GM18520 (cell line): ENCODE data around the gene NEDD9.

Experiments used
- ATAC-seq: cut with Tn5 transposase; IDR thresholded peaks from one replicate; pipeline ENCODE4 v1.9.1; 2021; ENCODE audit not compliant: unreplicated experiment

The NEDD9 gene

DNA sequence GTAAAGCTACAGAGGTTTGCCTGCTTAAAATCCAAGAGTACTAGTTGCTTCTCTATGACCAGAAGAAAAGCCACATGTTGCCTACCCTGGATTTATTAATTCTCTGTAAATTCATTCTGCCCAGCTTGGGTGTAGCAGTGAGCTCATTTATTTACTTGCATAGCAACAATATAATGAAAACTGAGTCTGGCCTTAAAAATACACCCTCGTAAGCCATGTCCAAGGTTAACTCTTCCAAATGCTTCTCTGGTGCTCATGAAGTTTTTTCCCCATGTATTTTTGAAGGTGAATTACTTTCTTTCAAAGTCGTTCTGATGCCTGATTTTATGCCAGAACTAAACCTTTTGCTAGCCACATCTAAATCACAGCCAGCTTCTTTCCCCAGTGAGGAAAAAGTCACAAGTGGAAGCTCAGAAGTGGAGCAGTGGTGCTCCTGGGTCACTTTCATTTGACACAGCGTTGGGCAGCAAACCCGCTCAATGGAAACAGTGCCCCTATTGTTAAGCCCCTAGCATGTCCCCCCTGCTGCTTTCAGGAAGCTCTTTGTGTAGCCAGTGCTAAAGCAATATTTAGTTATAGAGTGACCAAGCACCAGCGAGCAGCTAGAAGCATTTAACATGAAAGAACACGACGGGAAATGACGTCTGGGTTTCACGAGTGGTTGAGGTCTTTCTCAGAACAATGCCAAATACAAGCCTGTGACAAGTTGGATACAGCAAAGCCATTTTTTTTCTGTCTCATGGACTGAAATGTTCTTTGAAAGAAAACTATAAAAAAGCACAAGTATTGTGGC is 29.8 kb downstream of the NEDD9 start:
- ATAC-seq: no peak

DNA sequence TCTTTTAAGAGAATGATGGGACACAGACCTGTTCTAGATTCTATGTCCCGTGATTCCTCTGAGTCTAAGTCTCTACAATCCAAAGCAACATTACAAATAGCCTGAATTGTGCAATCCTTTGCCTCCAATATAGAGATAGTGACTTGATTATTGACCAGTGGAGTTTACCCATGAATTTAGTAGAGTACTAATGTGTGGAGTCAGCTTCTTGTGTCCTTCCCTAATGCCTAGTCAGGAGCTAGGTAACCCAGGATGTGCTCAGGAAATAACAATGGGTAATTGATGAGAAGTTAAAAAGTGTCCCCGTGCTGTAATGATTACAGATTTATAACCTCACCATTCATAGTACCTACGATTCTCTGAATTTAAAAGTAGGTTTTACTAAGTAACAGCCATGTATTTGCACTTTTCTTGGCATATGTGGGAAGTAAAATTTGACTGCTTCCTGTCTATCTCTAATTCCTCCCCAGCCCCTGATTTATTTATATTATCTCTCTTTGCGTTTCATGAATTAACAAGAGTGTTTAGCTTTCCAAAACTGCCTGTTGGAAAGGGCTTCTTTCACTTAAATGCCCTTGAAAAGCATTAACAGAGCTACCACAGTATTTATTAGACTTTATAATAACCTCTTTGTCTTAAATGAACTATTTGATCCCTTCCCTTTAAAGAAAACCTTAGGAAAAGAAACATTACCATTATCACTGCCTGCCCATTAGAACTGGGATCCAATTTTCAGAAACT is 30.5 kb downstream of the NEDD9 start:
- no peak for ATAC-seq

DNA sequence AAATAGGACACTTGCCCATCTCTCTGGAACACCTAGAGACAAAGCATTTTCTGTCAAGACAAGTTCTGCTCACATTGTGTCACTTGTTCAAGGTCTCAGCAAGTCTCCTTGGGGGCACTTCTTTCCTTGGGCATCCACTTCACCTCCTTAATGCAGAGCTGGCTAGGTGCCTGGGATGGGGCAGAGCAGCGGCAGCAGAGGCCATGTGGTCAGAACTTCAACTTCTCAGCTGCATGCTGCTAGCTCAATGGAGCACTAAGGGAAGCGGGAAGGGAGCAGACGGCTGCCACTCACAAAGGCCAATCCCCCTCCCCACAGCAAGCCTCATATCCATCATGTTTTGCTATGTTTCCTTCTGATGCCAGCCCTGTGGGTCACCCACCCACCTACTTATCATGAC is 31.5 kb downstream of the NEDD9 start:
- no peak for ATAC-seq

DNA sequence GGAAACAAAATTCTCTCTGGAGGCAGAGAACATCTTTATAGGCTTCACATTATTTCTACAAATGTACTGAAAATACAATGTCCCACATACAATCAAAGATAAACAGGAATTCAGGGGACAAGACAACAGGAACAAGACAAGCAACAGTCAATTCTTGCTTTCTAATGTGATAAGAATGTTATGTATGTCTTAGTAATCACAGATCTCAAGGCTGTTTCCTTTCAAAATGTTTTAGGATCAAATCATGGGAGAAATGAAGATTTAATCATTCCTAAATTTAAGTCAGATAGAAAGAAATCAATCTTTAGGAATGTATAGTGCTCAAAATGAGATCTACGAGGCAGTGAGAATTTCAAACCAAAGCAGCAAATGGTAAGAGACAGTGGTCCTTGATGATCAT is 32.1 kb downstream of the NEDD9 start:
- no peak for ATAC-seq

DNA sequence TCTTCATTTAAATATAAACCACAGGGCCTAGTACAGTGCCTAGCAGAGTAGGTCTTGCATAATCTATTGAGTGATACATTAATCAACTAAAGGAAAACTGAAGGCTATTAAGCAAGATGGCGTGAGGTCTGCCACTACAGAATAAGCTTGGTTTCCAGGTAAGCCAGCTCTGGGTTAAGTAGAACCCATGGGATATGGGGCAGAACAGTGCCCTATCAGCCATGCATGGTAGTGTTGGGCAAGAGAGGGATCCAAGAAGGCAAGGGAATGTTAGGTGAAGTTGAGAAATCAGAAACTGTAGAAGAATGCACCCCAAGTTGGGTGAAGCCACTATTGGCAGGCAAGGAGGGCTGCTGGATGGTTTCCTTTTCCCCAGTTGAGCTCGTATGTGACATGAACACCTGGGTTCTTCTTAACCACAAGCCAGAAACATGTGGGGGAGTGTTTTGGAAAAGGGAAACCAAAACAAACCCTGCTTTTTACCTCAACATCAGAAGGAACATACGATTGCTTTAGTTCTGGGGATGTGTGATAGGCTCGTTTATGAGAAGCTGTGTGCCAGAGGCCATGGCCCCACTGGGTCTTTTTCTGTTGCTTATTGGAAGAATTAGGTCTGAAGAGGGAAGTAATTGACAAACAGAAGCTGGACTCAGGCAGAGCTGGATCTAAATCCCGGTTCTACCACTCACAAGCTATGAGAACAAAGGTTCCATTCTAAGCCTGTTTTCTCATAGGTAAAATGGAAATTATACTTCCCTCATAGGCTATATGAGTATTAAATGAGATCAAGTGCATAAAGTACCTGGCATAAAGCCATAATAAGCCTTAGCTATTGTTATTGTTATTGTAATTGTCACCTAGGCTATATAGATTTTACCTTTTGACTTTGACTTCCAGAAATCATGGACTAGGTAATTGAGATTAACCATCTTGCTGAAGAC is 33.5 kb downstream of the NEDD9 start:
- no peak for ATAC-seq

DNA sequence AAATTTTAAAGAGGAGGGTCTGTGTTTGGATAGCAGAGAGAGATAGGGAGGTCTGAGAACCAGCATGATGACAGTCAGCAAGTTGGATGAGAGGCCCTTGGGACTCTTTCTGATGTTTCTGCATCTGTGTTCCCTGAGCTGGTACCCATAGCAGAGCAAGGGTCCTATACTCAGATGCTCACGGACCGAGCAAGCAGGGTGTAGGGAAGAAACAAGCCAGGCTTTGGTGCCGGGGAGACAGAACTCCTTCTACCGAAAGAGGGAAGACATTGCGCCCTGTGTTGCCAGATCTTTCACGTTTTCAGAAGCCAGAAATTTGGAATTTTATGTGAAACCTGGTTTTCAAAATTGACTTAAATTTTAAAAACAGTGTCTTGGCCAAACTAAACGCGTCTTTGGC is 34.6 kb downstream of the NEDD9 start:
- ATAC-seq: no peak

DNA sequence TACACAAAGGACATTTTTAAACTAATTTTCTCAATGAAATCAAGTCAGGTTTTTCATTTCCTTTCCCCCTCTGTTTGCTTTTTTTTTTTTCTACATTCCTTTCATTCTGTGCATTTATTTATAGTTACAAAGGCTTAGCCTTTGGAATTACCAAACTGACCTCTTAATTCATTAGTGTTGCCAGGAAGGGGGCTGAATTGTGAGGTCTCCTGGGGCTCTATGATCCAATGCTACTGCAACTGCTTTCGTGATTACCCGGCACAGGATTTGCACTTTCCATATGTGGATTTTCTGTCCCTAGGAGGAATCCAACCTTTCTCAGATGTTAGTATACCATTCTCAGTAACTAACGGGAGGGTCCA is 35.3 kb downstream of the NEDD9 start:
- ATAC-seq: no peak

DNA sequence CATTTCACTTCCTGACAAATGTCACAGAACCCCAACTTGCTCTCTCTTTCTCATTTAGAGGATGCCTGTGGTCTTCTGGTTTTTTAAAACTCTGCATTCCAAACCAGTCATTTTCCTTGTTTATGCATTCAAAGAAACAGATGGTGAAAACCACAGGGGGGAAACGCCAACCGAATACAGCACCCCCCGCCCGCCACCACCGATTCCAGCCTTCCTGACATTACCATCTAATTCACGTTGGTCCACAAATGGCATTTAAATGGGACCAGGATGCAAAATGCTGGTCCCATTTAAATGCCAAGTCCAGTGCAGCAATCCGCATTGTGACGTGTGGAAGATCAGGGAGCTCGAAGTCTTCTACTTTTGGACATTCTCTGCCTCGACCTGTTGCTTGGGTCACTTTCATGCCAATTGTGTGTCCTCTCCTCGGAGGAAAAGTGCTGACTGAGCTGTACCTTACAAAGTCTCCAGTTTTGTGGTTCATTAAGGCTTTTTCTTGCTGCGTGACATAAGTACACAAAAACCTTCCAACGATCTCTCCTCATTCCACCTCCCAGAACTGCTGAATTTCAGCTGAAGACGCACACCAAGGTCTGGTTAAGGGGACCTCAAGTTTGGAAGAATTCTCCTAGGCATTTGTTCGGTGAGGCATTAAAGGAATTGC is 35.8 kb downstream of the NEDD9 start:
- no peak for ATAC-seq

DNA sequence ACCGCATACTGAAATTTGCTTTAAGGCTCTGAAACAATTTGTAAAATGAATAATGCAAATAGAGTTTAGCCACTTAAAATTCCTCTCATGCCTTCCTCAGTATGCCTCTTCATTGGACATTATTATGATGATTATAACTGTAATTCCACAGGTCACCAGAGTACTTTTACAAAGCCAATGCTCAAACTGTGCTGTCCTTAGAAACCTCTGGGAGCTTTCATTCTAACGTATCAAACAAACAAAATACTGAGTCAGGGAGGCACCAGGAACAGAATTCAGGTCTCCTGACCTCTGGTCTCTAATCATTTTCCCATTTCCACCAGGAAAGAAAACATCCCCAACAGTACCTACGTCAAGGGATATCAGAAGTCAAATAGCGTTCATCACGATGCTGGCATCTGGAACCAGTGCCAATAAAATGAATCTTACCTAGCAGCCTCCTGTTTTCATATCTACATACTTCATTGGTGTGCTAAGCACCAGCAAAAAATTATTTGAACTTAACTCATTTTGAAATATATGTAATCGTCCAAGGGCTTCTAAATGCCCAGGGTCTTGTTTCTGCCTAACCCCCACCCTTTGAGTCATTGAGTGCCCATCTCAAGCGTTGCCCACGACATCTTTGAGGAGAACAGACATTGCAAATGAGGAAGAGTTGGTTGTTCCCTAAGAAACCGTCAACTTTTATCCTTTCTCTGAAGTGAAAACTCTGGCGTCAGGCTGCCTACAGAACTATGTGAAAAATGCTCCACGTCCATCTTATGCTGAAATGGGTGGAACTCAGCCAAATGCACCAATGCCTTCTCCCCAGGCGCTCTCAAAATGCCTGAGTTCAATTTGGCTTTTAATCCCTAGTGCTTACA is 37.9 kb downstream of the NEDD9 start:
- ATAC-seq: no peak

DNA sequence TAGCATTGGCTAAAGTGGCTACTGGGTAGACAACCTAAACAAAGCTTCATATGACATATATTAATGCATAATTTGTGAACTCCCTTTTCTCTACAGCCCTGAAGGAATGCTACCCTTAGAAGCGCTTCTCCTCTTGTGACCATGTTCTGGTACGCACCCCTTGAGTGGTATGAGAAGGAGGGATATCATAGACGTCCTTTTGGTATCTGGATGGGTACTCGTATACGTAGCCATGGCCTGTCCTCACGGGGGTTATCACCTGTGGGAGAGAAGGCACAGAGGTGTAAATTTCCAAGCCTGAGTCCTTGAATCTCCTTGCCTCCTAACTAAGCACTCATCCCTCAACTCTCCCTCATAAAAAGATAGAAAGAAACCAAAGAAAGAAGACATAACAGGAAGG is 39.0 kb downstream of the NEDD9 start:
- no peak for ATAC-seq

DNA sequence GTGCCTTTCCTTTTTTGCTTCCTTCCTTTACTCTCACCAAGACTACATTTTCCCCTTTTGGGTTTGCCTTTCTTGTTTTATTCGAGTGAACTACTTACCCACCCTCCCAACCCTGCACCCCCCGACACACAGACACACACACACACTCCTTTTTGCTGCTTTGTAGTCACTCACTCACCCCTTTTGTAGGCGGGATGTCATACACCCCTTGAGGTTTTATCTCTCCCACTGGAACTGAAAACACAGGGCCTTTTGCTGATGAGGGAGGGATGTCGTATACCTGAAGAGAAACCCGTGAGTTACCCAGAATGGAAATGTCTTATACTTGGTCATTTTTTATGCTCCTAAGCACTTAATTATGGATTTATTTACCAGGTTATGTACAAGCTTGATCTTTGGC is 40.3 kb downstream of the NEDD9 start:
- ATAC-seq: no peak

DNA sequence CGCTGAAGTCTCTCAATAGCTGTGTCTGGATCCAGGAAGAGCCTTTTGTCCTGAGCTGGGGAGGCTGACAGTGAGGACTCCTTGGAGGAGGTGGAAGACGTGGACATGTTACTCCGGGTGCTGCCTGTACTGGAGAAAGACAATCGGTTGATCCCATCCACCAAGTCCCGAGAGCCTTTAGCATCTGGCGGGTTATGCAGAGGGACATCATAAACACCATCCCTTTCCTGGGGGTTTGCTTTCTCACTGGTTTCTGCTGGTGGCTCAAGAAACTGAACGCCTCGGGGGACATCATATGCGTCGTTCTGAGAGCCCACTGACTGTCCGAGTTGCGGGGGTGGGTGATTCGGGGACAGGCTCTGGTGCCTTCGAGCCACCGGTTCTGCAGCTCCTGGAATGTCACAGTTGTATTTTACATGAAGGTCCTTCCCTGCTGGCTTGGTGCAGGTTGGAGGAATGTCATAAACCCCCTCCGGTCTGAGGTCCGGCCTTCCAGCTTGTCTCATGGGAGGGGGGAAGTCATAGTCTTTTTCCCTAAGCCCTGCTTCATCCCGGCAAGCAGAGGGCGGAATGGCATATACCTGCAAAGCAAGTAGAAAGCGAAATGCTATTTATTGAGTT is 41.7 kb downstream of the NEDD9 start:
- ATAC-seq: no peak

DNA sequence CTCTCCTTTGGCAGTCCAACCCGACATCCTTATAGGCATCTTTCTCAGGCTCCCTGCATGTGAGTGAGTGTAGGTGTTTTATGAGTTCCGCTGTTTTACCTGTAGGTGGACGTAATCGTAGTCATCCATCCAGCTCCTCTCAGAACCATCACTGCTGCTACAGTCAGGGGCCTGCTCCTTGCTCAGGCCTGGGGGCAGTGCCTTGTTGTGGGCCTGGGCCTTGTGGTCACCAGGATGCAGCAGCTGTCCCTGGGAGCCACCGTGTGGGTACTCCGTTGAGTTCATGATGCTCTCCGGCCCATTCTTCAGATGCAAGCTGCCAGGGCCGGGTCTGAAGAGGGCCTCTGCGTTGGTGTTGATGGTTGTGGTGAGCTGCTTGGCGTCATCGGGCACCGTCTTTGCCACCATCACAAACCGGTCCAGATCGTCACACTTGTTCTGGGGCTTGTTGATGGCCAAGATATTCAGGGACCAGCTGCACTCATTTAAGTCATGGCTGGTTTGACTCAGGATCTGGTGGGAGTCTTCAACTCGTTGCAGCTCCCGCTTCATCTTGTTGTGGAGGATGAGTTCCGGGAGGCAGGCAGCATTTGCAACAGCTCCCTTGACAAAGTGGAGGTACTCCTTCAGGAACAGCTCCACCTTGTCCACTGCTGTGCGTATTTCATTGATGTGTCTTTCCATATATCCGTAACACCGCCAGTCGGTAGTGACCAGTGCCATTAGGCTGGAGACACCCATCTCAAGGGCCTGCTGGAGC is 42.4 kb downstream of the NEDD9 start:
- ATAC-seq: no peak

DNA sequence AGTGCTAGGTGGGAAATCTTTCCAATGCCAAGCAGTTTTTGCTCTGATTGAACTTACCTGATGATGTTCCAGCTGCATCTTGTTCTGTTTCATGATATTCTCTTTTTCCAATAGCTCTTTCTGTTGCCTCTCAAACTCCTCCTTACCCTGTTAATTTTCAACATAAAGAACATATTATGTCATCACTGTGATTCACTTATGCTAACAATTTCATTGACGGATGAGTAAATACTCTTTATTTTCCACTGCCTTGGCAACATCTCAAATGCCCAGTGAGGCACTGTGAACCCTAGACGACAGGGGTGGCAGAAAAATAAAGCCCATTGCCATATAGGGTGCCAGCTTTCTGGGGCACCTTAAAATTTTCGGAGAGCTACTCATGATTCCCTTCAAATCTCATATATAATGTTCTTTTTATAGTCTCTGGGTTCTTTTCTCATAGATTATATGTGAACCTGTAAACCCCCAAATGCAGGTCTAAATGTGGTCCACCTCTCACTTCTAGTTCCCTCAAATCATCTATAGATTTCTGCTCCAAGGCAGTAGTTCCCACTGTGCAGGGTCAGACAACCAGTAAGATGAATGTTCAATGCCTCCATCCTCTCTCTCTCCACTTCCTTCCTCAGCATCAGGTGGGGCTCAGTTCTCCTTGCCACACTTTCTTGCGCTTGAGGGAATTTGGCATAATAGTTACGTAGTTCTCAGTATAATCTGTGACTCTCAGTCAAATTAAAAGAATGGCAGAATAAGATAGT is 44.1 kb downstream of the NEDD9 start:
- ATAC-seq: no peak

DNA sequence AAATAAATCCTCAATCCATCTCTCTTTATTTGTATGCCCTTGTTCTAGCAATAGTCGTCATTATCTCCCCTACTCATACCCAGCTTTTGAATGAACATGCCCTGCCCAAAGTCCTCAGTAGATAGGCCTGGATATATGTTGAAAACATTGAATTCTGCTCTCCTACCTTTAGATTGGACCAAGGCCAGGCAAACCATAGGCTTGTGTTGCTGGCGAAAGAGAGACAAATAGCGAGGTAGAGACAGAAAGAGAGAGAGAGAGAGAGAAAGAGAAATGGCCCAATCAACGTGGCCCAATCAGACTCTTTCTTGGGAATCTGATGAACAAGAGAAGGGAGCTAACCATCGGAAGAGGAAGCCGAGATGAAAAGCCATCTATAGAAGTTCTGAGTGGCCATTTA is 45.2 kb downstream of the NEDD9 start:
- no peak for ATAC-seq

DNA sequence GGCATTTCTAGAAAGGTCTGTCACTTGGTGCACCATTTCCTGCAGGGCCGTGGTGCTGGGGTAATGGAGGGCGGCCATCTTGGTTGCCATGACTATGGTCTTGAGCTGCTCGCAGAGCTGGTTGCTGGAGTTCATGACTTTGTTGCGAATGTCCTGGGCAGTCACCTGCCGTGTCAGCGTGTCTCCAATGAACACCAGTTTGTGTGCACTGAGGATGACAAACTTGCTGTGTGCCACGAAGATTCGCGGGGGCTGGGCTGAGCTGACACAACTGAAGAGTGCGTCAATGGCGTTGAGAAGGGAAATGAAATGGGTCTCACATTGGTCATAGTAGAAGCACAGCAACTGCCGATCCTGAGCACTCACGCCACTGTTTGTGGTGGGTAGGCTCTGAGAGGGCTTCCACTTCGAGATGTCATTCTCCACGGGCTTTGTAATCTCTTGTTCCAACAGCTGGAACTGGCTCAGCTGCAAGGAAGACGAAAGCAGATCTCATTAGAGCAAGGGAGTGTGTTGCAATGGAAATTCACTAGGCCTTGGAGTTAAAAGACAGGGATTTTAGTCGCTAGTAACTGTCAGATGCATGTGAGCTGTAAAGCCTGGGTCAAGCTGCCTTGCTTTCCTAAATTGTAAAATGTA is 47.1 kb downstream of the NEDD9 start:
- no peak for ATAC-seq

DNA sequence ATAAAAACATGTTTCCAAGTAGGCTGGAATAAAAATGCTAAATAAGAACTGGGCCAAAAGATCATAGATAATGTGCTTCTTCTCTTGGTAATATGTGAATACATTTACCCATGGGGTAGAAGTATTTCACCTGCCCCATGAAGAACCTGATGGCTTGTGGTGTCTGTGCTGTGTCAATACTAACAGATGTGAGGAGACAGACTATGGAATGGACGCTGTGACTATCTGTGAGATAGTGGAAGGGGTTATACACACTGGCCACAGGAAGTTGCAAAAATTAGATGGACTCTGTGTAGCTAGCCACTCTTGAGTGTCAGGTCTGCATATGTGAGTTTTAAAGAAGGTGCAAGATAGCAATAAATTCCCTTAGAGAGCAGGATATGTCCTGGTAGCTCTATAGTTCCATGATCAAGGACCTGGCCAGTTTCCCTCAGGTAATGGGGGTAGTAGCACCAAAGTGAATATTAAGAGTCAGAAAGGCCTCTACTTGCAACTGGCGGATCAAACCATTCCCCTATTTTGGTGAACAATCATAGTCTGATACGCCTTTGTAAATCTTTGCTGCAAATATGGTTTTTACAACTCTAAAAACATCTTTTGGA is 48.6 kb downstream of the NEDD9 start:
- no peak for ATAC-seq
